Measurements from ENCODE around the gene REP15.
"Not testable (repeated sequence)": the region's sequence is repeated elsewhere in the genome, so short reads cannot be mapped to it uniquely, and the experiment has no call there.

The REP15 gene, protein sequence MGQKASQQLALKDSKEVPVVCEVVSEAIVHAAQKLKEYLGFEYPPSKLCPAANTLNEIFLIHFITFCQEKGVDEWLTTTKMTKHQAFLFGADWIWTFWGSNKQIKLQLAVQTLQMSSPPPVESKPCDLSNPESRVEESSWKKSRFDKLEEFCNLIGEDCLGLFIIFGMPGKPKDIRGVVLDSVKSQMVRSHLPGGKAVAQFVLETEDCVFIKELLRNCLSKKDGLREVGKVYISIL

DNA sequence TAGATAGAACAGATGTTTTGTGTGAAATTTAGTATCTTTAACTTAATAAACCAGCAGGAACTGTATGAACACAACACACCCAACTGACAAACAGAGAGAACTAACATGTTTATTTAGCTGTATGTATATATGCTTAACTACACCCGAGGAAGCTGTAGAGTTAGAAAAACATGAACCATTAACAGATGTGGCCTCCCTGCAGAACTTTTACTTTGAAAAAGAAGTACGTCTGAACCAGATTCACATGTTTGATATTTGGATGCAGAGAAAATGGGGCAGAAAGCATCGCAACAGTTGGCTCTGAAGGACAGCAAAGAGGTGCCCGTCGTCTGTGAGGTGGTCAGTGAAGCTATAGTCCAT lies at the start of gene REP15:
REP15 (plus strand) TSS at position 155 of the 360 bp plus-strand sequence; CDS start at position 271, 116 bp downstream.
- DNase-seq, result no peak

DNA sequence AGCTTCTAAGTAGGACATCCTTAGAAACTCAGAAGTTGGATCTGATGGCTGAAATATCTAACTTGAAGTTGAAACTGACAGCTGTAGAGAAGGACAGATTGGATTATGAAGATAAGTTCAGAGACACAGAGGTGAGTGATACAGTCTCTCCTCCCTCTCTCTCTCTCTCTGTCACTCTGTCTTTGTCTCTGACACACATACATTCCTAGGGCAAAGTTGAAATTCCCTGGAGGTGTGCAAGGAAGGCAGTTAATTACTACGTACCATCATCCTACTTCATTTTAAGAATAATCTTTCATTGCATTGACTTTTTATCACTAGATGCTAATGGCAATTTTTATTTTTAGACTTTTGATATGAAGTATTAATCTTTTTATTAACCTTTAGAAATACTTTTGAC lies 46.2 kb upstream of the REP15 start:
- no peak for DNase-seq

DNA sequence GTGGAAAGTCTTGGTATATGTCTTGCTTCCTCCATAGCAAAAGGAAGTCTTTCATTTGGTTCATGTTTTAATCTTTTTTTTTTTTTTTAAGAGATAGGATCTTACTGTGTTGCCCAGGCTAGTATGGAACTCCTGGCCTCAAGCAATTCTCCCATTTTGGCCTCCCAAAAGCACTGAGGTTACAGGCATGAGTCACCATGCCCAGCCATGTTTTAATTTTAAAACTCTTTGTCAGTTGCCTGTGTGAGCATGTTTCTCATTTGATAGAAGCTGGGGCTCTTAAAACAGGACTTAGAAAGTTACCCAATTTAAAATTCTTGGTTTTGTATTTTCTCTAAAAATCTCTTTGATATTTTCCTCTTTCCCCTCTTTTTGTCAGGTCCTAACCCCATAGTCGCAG lies 45.0 kb upstream of the REP15 start:
- DNase-seq, result no peak

DNA sequence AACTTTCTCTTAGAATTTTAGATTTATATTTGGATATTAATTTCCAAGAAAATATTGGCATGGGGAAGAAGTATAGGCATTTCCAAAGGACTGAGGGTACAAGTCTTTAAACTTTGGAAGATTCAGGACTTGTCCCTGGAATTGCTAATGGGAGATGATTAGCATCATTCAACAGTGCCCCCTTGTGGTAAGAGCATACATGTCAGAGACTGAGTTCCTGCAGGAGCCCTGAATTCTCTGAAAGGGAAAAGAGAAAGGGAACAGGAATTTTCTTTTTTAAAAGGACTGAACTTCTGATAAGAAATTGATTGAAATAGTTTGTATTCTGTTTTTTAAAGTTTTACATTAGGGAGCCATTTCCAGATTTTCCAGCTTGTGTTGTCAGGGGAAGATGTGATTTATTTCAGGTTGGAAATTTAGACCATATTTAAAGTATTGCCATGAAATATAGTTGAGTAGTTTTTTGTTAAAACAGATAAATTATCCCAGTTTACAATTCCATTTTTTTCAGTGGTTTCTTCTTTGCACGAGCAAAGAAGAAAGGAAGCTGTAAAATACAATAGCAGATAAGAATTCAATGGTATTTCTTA lies 44.0 kb upstream of the REP15 start:
- DNase-seq, result peak; percentile 31

DNA sequence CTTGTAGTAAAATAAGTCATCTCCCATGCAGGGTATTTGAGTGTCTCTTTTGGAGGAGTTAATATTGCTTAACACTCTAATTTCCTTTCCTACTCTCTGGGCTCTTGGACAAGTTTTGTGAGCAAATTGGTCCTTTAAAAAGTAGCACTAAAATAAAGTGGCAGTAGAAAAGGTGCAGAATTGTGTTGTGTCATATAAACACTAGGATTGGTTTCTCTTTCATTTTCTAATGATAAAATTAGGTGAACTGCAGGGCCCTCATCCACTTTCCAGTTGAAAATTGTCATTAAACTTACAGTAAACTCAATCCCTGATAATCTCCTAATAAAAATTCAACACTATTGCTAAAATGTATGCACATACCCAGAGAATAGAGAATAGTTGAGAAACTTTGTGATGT lies 42.6 kb upstream of the REP15 start:
- no peak for DNase-seq

DNA sequence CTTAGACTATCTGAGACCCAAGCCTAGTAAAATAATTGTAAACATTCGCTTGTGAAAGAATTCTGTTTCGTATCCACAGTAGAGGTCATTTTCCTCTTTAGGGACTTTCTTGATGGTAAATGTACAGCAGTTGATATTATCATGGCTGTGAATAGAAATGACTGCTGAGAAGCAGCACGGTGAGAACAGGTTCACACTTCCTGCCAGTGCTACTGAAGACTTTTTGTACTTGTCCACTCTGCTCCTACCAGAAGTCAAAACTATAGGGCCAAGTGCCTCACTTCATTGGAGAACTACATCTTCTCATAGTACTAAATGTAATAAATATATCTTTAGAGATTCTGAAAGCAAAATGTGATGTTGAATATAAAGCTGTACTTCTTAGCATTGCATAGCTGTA lies 40.8 kb upstream of the REP15 start:
- not testable (repeated sequence) for DNase-seq

DNA sequence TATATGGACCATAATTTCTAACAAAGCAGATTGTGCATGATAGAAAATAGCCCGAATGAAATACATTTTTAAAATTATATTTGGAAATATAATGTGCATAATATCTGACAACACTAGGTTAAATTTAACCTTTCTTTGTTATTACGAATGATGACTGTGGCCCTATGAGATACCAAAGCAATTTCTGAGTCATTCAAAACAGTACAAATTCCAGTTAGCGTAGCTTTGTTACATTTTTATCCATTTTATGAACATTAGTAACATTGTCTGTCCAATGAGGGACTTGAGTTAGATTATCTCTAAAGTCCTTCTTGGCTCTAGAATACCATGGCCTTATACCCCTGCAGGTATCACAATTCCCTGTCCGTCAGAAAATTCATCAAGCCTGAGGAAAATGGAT lies 39.0 kb upstream of the REP15 start:
- DNase-seq, result no peak

DNA sequence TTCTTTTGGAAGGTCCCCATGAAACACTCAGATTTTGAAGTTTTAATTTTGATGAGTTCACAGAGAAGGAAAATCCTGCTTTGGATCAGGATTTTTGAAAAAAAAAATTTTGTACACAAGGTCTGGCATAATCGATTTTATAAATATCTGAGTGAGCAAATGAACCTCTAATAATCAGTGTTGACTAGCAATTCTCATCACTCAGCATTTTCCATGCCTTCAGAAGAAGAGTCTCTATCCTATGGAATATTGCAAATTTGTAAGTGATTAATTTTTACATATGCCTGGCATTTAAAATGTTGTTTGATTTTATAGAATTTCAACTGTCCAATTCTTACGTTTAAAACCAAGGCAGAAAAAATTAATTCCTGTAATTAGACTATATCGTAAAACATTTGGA lies 30.5 kb upstream of the REP15 start:
- DNase-seq, result no peak

DNA sequence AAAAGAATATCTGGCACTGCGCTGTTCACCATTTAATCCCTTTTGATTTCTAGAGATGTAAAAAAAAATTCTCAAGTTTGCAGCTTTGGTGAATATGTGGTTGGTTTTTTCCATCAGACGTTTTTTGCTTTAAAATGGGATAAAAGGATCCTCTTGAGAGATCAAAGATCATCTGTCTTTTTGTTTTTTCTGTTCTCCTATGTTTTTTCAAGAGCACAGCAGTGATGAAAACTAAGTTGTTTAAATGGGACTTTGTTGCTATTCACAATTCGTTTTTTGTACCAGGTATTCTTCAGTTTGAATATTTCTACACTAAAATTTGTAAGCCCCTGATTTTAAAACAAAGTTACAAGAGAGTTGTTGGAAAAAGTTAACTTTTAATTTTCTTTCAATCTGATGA lies 29.7 kb upstream of the REP15 start:
- DNase-seq, result no peak

DNA sequence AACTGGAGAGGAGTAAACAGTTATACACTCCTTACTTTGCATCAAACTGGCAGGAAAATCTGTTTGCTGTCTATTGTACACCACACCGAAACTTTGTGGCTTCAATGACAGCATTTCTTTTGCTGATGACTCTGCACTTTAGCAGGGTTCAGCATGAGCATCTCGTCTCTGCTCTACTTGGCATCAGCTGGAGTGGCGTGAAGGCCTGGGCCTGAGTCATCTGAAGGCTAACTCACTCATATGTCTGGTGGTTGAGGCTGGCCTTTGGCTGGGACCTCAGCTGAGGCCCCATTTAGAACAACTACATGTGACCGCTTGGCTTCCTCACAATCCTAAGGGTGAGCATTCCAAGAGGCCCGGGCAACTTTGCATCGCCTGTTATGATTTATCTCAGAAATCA lies 28.7 kb upstream of the REP15 start:
- no peak for DNase-seq

DNA sequence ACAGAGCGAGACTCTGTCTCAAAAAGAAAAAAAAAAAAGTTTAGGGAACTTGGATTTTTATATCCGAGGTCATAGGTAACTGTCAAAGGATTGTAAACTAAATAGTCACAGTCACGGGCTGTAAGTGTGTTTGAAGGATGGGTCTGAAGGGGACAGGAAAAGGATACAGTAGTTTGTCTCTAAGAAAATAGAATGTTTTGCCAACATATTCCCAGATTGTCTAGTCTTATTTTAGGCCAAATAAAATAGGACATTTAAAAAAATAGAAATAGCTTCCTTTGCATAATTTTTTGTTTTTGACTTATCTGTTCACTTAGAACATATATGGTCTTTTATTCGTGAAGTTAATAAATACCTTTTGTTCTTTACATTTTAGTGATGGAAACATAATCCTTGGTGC lies 24.2 kb upstream of the REP15 start:
- no peak for DNase-seq

DNA sequence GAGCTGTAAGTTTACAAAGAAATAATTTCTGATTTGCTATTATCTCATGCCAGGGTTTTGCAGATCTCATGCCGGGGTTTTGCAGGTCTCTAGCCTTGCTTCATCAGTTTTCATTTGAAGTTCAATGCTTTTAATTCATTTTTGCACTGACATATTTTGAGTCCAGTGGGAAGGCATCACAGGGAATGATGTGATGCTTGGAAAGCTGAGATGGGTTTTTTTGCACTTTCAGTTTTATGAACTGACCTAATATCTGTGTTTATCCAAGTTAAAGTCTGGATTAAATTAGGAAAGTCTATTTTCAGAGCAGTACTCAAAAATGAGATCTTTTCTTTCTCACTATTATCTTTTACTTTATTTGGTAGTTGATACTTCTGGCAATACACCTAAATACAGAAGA lies 23.6 kb upstream of the REP15 start:
- no peak for DNase-seq

DNA sequence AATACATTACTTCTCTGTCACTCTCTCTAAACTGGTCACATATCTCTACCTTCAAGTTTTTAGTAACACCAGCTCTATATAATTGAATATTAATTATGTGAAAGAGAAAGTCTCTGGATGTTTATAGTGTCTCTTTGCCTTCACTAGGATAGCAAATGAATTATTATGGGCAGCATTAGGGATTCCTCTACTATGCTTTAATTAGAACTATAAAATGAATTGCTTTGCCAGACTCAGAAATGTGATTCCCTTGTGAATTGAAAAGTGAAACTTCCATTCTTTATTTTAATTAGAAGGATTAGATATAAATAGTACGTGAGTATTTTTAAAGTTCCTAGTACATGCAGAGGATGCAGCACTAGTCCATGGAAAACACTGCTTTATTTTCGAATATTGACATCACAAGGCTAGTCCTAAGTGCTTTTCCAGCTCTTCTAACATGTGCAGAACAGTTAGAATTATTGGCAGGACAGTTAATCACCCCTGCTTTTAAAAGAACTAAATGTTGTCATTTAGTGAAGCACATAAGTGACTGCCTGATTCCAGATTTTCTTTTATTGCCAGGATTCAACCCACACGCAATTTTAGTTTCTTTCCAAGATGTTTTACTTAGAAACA lies 23.0 kb upstream of the REP15 start:
- DNase-seq, result no peak

DNA sequence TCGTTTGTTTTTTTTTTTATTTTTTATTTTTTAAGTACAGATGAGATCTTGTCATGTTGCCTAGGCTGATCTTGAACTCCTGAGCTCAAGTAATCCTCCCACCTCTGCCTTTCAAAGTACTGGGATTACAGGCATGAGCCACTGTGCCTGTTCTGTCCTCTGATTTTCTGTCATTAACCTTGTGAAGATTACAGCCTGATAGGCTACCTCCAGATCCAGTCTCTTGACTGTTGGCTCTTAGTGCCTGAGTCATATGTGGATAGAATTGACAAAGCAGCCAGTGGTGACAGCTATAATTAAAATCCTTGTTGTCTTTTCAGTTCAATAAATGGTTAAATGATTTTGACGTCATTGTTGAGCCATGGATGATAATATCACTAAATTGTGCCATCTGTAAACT lies 21.3 kb upstream of the REP15 start:
- no peak for DNase-seq

DNA sequence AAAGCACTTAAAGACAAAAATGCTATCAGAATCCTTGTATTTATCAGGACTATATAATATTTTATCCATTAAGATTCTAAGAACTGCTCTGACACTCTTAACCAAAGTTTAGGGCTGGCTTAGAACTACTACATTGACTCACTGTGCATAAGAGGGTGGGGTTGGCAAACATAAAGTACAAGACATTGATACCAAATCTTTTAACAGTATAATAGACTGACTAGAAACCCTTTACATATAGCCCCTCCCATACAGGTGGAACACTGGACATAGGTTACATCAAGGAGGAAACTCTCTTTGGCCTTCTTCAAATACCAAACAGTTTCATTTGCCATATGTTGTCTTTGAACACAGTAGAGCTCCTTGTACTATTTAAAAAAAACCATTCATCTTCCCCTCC lies 15.6 kb upstream of the REP15 start:
- DNase-seq, result no peak

DNA sequence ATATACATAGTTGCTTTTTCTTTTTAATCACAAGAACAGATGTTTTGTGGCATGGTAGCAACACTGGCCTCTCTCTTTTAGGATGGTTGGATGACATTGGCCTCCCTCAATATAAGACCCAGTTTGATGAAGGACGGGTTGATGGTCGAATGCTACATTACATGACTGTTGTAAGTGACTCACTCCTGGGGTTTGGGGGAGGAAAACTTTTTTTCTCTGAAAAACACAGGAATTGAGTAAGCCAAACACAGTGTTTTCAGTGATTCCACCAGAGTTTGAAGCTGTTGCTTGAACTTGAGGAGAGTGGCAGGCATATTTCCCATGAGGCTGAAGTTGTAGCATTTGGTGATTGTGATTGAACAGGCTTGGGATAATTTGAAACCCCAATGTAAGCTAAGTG lies 13.7 kb upstream of the REP15 start:
- no peak for DNase-seq

DNA sequence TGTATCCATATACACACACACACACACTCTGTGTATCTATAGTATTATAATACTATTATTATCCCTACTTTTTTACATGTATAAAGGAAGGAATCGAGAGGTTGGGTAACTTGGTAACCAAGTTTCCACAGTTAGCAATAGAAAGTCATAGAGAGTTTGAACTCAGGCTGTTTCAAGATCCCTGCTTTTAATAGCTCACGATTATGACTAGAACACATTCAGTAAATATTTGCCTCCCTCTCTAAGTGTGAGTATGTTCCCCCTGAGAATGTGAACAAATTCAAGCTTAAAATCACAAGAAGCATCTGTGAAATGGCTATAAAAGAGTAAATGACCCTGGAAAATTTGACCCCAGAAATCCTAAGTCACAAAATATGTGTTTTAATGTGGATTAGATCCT lies 11.0 kb upstream of the REP15 start:
- DNase-seq, result no peak

DNA sequence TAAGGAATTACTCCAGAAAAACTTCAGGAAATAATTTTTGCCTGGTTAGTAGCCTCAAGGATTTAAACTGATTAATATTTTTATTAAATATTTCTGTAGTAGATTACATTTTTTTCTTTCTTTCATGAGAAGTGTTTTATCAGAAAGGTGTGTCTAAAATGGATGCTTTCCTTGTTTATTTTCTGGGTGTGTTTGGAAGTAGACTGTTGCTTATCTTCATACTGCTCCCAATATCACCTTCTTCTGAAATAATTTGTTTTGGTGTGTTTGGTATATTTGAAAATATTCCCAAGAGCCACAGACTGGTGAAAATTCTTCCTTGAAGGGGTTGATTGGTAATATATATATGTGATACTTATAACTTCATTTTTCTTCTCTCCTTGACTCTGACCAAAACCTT lies 10.1 kb upstream of the REP15 start:
- no peak for DNase-seq

DNA sequence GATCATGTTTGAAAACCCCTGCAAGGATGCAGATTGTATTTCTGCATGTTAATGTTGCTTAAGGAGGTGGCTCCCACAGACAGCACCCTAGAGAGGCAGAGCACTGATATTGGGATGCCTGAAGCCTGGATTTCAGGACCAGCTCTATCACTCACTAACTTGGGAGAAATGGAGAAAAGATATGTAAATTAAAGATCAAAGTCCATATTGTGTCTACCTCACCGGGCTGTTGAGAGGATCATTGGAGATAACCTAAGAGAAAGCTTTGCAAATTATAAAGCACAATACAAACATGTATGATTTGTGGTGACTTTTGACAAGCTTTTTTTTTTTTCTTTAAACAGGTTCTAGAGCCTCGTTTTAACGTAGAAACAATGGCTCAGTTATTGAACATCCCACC lies 7.6 kb upstream of the REP15 start:
- no peak for DNase-seq

DNA sequence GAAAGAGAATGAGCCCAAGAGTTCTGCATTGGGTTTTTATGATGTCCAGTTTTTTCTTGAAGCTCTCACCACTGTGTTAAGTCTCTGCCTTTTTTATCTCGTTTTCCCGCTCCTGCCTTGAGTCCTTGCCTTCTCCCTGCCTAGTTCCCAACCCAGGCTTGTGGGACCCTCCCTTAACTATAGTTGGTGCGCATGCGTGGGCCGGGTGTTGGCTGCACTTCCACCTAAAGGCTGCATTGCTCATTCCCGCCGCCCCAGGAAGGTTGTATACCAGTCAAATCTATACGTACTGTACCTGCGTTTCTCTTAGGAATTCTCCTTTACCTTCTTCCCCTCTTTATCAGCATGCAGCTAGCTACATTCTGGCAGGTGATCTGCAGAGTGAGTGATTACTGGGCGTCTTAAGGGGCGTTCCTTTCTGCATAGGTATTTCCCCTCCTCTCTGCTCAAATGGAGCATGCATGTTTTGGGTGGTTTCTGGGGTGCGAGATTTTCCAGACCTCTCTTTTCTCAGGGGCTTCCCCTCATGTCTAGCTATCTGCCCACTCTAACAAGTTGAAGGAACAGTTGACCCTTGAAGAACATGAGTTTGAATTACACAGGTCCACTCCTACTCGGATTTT lies 6.6 kb upstream of the REP15 start:
- no peak for DNase-seq

DNA sequence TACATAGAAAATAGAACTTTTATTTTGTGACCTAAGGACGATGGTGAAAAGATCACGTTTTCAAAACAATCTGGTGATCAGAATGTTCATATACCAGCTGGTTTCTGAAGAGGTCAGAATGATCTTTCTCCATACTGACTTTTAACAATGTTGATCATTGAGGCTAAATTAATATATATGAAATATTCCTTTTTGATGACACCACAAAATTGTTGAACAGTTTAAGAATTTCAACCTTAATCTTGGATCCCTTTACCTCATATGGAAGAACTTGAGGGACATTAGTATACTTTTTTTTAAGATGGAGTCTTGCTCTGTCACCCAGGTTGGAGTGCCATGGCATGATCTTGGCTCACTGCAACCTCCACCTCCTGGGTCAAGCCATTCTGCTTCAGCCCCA lies 2.8 kb upstream of the REP15 start:
- no peak for DNase-seq

DNA sequence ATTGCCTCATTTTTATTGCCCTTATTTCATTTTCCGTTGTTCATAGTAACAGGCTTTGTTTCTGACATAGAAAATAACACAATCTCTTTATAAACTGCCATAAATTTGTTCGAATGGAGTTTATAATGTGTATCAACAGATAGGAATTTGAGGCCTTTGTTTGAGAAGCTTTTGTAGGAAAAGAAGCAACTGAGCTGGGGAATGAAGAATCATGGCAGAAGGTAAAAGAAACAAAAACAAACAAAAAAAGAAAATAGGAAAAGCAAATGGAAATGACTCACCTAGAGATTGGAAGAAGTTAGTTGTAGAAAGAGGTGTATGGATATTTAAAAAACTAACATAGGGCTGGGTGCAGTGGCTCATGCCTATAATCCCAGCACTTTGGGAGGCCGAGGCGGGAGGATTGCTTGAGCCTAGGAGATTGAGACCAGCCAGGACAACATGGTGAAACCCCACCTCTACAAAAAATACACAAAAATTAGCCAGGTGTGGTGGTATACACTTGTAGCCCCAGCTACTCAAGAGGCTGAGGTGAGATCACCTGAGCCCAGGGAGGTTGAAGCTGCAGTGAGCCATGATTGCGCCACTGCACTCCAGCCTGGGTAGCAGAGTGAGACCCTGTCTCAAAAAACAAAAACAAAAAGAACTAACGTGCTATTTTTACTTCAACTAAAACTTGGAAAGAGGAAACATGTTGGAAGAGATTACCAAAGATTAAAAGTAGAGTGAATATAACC lies 523 bp upstream of the REP15 start:
- no peak for DNase-seq

DNA sequence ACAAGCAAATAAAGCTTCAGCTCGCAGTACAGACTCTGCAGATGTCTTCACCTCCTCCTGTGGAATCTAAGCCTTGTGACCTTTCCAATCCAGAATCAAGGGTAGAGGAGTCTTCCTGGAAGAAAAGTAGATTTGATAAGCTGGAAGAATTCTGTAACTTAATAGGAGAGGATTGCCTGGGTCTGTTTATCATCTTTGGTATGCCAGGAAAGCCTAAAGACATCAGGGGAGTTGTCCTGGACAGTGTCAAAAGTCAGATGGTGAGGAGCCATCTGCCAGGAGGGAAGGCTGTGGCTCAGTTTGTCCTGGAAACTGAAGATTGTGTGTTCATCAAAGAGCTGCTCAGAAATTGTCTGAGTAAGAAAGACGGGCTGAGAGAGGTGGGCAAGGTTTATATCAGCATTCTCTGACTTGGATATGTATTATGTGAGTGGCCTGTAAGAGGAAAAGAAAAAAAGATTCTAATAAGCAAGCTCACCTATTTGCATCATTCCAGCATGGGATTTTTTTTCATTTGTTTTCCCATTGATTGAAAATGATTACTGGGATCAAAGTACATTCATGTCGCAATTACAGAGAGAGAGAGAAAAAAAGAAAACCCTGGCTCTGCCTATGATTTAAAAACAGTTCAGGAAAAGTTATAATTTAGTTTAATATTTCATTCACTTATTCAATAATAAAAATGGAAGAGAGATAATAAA lies 767 bp downstream of the REP15 start:
- DNase-seq, result no peak

Data from NCI-H748 treated with DMSO at 0.1 percent for 48 hours (cell line).